IPS DF 6.9 (cell line): Measurements from ENCODE around the gene PNPLA1.

ENCODE experiments used
- DNase-seq: peaks from one replicate; pipeline ENCODE4 v3.0.0-alpha.2; 2013; ENCODE audit warnings: low read depth, low spot score
- H3K27ac ChIP-seq: one replicate; pipeline ENCODE4 v1.5.1; 2013; ENCODE audit warnings: low read length, control low read depth
- H3K27me3 ChIP-seq: 2 replicates; pipeline ENCODE4 v1.6.1; 2013; ENCODE audit warnings: mild to moderate bottlenecking, low read length; ENCODE audit not compliant: control insufficient read depth, insufficient read depth
- H3K36me3 ChIP-seq: 2 replicates; pipeline ENCODE4 v1.6.1; 2013; ENCODE audit warnings: low read length; ENCODE audit not compliant: control insufficient read depth, insufficient read depth
- H3K4me1 ChIP-seq: 2 replicates; pipeline ENCODE4 v1.6.1; 2013; ENCODE audit warnings: low read length; ENCODE audit not compliant: control insufficient read depth, insufficient read depth
- H3K4me3 ChIP-seq: 2 replicates; pipeline ENCODE4 v1.5.1; 2013; ENCODE audit warnings: mild to moderate bottlenecking, low read length
- H3K9me3 ChIP-seq: 2 replicates; pipeline ENCODE4 v1.6.1; 2013; ENCODE audit warnings: low read length, inconsistent platforms; ENCODE audit not compliant: control insufficient read depth, insufficient read depth
- WGBS: extraction: QIAGEN DNeasy Blood & Tissue Kit; methylation state at CpG from one replicate; pipeline ENCODE4 v1.1.7; 2013; ENCODE audit warnings: mixed read lengths, missing lambda C conversion rate; ENCODE audit not compliant: insufficient read length, insufficient coverage; 5-methylcytosine and 5-hydroxymethylcytosine counted together

Gene PNPLA1

DNA sequence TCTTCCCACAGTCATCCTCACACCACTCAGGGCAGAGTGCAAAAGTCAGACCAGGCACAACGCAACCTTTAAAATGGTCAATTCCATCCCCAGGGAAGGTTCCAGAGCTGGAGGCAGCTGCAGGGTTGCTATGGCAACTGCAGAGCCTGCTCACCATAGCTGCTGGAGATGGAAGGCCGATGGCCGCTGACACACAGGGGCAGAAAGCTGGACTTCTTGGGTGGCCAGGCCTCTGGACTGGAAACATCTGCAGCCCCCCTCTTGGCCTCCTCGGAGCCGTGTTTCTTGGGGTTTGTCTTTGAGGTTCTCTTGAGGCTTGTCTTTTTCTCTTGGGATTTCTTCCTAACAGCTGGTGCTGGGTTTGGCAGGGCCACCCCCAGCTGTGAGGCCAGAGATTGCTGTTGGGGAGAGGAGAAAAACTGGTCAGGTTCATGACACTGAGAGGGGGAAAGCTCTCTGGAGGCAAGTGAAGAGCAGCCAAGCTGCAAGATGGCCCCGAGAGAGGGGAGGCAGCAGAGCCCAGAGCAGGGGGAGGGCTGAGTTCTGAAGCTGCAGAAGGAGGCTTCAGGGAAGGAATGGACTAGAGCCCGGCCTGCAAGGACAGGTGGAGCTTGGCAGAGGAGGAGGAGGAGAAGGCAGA is 56.6 kb downstream of the PNPLA1 start:
- H3K36me3 ChIP-seq: no peaks in the 10 kb centered on the region
- no peaks in the 10 kb centered on the region for H3K4me1 ChIP-seq
- no CpG with 5 or more reads among the region's 7 CpGs for WGBS
- no peak for DNase-seq
- H3K9me3 ChIP-seq: no peaks in the 10 kb centered on the region
- no peaks in the 10 kb centered on the region for H3K27me3 ChIP-seq
- H3K27ac ChIP-seq: no peak overlapping the region
- no peak overlapping the region for H3K4me3 ChIP-seq

DNA sequence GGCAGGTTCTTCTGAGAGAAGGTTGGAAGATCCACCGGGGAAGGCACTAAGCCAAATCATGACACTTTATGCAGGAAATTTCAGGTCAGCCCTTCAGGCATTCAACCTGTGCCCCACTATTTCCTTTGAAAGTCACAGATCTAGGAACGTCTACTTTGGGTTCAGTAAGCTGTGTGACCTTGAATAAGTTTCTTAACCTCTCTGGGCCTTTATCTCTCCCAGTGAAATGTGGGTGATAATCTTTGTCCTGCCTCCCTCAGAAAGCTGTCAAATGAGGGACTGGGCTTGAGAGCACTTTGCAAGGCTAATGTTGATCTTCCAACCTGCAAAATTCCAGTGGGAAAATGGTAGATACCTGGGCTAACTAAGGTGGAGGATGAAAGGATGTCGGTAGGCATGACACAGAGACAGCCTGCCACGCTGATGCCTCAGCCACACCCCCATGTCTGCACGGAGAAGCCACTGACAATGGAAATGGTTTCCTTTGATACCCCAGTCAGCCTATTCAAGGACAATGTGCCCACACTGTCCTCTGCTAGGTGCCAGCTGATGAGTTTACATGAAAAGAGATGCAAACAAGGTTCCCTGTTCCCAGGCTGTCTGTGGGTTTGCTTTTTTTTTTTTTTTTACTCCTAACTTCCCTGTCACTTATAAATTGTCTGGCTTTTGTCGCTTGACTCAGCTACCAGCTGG is 57.5 kb downstream of the PNPLA1 start:
- Histone ChIP-seq H3K4me3 (no peak overlapping the region), H3K36me3 (no peaks in the 10 kb centered on the region), H3K27ac (no peak overlapping the region), H3K9me3 (no peaks in the 10 kb centered on the region), H3K27me3 (no peaks in the 10 kb centered on the region), H3K4me1 (no peaks in the 10 kb centered on the region)
- DNase-seq: no peak
- no CpG with 5 or more reads among the region's 6 CpGs for WGBS

GRCh38 chr6:36327919-36328236 is 58.0 kb downstream of the PNPLA1 start:
- no peaks in the 10 kb centered on the region for H3K4me1 ChIP-seq
- no peaks in the 10 kb centered on the region for H3K27me3 ChIP-seq

GRCh38 chr6:36328600-36328999 is 58.7 kb downstream of the PNPLA1 start:
- Histone ChIP-seq H3K27me3 (no peaks in the 10 kb centered on the region), H3K9me3 (no peaks in the 10 kb centered on the region), H3K36me3 (no peaks in the 10 kb centered on the region), H3K4me3 (no peak overlapping the region), H3K4me1 (no peaks in the 10 kb centered on the region), H3K27ac (no peak overlapping the region)
- DNase-seq: no peak
- no CpG with 5 or more reads among the region's 7 CpGs for WGBS

More at GRCh38 chr6:36327919-36328236, 58.0 kb downstream of the PNPLA1 start:
- H3K36me3 ChIP-seq: no peaks in the 10 kb centered on the region
- H3K9me3 ChIP-seq: no peaks in the 10 kb centered on the region
- no peak overlapping the region for H3K4me3 ChIP-seq
- H3K27ac ChIP-seq: no peak overlapping the region
- no peak for DNase-seq

GRCh38 chr6:36329798-36330291 is 60.0 kb downstream of the PNPLA1 start:
- Histone ChIP-seq H3K9me3 (no peaks in the 10 kb centered on the region), H3K36me3 (no peaks in the 10 kb centered on the region), H3K4me1 (no peaks in the 10 kb centered on the region), H3K27ac (no peak overlapping the region), H3K4me3 (no peak overlapping the region), H3K27me3 (no peaks in the 10 kb centered on the region)
- WGBS: no CpG with 5 or more reads among the region's 14 CpGs
- no peak for DNase-seq

DNA sequence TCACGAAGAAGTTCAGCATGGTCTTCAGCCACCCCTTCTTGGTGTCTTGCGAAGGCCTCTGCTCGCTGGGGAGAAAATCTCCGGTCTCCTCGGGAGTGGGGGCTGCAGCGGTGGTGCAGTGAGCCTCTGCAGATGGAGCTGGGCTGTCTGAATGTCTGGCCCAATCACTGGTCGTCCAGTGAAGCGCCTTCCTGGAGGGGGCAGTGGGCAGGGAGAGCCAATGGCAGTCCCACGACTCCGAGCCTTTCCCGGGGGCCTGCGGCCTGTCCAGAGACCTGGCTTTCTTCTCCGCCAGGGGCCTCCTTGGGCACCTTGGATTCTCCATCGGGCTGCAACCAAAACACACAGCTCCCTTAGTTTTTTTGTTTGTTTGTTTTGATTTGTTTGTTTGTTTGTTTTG is 60.5 kb downstream of the PNPLA1 start:
- no peaks in the 10 kb centered on the region for H3K4me1 ChIP-seq
- no peaks in the 10 kb centered on the region for H3K27me3 ChIP-seq
- no peak overlapping the region for H3K27ac ChIP-seq
- H3K36me3 ChIP-seq: no peaks in the 10 kb centered on the region
- no peaks in the 10 kb centered on the region for H3K9me3 ChIP-seq
- DNase-seq: no peak
- no CpG with 5 or more reads among the region's 14 CpGs for WGBS
- H3K4me3 ChIP-seq: no peak overlapping the region

- Histone ChIP-seq H3K4me3 (no peak overlapping the region), H3K27ac (no peak overlapping the region), H3K36me3 (no peaks in the 10 kb centered on the region), H3K27me3 (no peaks in the 10 kb centered on the region), H3K4me1 (no peaks in the 10 kb centered on the region), H3K9me3 (no peaks in the 10 kb centered on the region)
- DNase-seq: no peak
- no CpG with 5 or more reads among the region's 6 CpGs for WGBS
Observed at GRCh38 chr6:36331381-36331780, 61.5 kb downstream of the PNPLA1 start.

DNA sequence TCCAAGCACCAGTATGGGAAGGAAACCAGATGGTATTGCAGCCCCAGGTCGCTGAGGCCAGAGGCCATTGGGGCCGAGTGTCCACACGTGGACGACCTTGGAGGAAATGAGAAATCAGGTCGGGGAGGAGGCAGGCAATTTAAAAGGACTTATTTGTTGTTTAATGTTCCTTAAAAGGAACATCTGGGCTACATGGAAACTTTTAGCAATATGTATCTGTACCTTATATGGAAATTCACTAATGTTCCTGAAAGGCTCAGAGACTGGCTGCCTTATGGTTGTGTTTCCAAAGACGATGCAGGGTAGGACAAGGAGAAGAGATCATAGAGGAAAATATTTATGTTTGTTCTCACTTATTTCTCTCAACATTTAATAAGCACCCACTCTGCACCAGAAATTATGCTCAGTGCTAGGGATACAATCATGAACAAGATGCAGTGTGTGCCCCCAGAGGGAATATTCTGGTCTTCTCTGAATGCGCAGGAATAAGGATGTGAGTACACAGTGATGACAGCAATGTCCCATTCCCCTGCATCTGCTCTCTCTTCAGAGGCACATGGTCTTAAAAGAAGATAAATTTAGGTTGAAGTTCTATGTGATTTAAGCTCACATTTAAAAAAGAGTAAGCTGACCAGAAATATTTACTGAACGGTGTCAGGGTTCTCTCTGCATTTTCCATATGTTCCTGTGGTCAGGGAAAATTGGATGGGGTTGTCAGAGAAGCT is 63.5 kb downstream of the PNPLA1 start:
- WGBS: no CpG with 5 or more reads among the region's 8 CpGs
- no peak overlapping the region for H3K4me3 ChIP-seq
- DNase-seq: no peak
- H3K27me3 ChIP-seq: no peaks in the 10 kb centered on the region
- no peaks in the 10 kb centered on the region for H3K4me1 ChIP-seq
- H3K9me3 ChIP-seq: no peaks in the 10 kb centered on the region
- no peak overlapping the region for H3K27ac ChIP-seq
- no peaks in the 10 kb centered on the region for H3K36me3 ChIP-seq

DNA sequence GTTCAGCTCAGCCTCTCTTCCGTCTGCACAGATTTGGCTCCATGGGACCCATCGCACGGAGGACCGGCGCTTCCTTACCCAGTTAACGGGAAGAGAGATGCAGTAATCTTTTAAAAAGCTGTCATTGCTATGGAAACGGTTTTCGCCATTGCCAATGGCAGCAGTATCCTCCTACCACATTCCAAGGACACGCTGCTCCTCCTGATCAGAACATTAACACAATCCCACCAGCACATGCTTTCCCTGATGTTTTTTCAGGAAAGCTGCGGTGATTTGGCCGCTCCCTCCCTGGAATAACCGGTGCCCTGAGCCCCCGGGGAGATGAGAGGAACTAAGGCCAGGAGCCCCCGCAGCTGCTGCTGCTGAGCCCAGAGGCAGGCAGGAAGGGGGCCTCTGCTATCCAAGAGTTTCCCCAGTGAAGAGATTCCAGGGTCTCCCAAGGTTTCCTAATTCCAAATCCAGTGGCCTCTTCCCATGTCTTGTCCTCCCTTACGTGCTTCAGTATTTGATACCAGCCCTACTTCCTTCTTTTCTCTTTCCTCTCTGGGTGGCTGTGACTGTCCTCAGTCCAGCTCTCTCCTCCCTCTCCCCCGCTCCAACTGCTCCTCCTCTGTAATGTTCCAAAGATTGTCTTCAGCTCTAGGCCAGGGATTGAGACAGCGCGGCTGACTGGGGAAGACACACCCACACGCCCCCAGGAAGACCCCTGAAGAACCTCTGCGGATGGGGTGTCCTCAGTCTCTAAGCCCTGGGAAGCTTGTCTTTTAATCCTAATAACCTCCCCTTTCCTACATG is 64.3 kb downstream of the PNPLA1 start:
- no CpG with 5 or more reads among the region's 20 CpGs for WGBS
- Histone ChIP-seq H3K36me3 (no peaks in the 10 kb centered on the region), H3K27ac (no peak overlapping the region), H3K9me3 (no peaks in the 10 kb centered on the region), H3K4me1 (no peaks in the 10 kb centered on the region), H3K27me3 (no peaks in the 10 kb centered on the region), H3K4me3 (no peak overlapping the region)
- no peak for DNase-seq

- no peaks in the 10 kb centered on the region for H3K4me1 ChIP-seq
- no peaks in the 10 kb centered on the region; the same call in 1 of the 2 replicates for H3K27me3 ChIP-seq
- WGBS: no CpG with 5 or more reads among the region's 14 CpGs
- no peak overlapping the region for H3K27ac ChIP-seq
- no peak for DNase-seq
- no peak overlapping the region for H3K4me3 ChIP-seq
- H3K36me3 ChIP-seq: no peaks in the 10 kb centered on the region
- H3K9me3 ChIP-seq: no peaks in the 10 kb centered on the region
Observed at GRCh38 chr6:36334832-36335459, 65.1 kb downstream of the PNPLA1 start.
